GM12873 (cell line): ENCODE data around the gene NAP1L4.

Source experiments
- TF ChIP-seq, protein P1 (sequence below): IDR thresholded peaks from 2 replicates; pipeline ENCODE4 v1.5.1; 2012; ENCODE audit warnings: low read depth, mild to moderate bottlenecking, moderate library complexity, low read length, control low read depth; ENCODE audit not compliant: insufficient read depth; ENCODE audit errors: missing control alignments

The NAP1L4 gene

DNA sequence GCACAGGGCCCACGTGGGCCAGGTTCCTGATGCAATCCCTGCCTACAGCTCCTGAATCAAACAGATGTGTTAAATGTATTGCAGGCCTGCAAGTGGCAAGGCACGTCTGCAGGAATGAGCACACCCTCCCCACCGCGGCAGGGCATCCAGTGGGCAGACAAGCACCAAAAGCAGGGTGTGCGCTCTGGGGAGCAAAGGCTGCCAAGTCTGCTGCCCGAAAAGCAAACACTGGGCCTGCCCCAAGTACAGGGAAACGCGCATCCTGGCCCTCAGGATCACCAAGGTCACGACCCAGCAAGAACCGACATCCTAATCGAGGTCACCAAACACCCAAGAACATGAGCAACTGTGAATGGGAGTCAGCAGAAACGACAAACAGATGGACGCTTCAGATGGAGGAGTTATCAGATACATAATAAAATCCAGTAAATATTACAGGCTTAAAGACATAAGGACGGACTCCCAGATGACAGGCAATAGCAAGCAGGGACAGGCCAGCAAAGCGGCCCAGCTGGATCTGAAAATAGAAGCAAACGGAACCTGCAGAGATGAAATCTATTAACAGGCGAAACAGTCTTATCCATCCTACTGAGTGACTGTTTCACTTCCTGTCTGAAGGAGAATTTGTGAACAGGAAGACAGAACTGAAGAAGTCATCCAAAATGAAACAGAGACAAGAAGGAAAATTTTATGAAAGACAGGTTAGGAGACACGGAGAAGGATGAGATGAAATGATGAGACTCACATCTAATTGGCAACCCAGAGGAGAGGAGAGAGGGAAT, 38.4 kb upstream of the NAP1L4 start:
- TF ChIP-seq, protein P1, sequence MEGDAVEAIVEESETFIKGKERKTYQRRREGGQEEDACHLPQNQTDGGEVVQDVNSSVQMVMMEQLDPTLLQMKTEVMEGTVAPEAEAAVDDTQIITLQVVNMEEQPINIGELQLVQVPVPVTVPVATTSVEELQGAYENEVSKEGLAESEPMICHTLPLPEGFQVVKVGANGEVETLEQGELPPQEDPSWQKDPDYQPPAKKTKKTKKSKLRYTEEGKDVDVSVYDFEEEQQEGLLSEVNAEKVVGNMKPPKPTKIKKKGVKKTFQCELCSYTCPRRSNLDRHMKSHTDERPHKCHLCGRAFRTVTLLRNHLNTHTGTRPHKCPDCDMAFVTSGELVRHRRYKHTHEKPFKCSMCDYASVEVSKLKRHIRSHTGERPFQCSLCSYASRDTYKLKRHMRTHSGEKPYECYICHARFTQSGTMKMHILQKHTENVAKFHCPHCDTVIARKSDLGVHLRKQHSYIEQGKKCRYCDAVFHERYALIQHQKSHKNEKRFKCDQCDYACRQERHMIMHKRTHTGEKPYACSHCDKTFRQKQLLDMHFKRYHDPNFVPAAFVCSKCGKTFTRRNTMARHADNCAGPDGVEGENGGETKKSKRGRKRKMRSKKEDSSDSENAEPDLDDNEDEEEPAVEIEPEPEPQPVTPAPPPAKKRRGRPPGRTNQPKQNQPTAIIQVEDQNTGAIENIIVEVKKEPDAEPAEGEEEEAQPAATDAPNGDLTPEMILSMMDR: no peak

DNA sequence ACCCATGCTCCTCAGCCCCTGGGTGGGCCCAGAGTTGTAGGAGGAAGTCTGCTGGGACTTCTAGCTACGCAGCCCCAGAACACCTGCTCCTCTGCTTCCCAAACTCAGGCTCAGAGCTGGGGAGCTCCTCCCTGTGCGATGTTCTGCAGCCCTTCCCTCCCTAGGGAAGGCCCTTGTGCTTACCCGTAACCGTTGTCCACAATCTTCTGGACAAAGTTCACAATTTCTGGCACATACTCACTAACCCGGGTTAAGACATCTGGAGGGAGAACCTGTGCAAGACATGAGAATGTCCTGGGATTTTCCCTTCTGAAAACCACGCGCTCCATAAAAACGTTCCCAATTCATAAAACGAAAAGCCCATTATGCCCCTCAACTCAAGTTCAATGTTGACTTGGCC, 36.7 kb upstream of the NAP1L4 start:
- TF ChIP-seq, protein P1: no peak

DNA sequence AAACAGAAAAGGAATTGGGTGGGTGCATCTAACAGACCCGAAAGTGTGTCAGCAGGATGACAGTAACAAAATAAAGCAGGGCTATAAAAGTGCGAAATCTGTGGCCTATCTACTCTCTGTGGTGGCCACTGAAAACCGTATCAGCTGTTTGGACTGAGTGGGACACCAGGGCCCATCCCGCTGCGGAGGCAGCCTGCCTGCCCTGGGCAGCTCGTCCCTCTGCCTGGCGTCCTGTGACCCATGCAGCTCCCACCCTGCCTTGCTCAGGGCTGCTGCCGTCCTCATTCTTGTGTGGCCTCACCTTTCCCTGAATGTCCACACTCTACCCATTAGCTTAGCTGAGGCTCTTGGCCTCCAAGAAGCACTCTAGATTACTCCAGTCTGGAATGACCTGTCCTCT, 34.7 kb upstream of the NAP1L4 start:
- TF ChIP-seq, protein P1: no peak

DNA sequence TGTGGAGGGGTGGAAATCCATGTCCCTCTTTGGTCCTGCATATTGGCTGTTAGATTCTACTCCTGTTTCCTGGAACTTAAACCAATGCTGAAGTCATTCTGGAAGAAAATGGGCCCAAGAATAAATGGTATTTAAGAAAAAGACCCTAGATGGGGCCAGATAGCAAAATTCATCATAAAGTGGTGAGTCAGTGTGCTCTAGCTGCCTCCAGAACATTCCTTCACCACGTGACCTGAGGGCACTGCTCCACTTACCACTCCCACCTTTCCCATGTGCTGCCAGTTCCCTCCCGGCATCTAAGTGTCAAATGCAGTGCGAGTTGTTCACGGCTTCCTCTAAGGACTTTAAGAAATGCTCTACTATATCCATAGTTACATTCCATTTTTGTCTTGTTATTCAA, 30.9 kb upstream of the NAP1L4 start:
- TF ChIP-seq, protein P1: no peak

DNA sequence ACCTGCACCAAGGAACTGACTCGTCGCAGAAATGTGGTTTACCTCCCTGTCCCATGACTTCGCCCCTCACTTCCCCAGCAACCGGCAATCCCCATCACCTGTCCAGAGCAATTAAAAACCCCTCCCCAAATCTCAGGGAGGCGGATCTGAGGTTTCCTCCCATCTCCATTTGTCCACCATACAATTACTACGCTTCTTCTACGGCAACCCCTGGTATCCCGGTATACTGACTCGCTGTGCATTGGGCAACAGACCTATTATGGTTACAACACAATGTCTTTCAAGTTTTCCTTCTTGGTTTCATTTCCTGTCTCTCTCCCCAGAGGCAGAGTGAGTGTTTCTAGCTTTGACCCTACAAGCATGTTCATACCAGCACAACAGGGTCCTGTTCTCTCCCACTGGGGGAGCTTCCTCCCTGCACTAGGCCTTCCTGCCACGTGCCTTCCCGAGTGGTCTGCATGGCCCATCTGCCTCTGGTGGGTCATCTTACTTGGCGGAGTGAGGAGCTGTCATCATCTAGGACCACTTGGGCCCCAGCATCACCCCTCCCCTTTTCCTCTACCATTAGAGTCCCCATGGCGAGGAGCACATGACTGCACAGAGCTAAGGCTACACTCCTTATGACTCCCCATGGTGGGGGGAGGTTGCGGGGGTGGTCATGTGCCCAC, 30.3 kb upstream of the NAP1L4 start:
- TF ChIP-seq, protein P1: no peak

DNA sequence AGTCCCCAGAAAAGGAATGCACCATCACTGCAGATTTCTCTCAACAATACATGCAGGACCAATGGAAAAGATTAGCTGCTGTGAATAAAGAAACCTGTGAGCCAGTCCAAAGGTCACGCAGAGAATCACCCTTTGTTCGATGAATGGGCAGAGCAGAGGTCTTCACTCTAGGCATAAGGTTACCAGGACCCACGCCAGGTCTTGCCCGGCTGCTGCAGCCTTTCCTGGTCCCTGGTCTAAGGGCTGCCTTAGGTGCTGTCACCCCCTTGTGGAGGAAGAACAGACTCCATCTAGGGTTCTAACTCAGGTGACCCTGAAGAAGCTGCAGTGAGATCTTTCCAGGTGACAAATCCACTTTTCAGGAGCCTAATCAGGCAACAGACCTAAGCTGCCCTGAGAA, 29.0 kb upstream of the NAP1L4 start:
- TF ChIP-seq, protein P1: peak; percentile 63

DNA sequence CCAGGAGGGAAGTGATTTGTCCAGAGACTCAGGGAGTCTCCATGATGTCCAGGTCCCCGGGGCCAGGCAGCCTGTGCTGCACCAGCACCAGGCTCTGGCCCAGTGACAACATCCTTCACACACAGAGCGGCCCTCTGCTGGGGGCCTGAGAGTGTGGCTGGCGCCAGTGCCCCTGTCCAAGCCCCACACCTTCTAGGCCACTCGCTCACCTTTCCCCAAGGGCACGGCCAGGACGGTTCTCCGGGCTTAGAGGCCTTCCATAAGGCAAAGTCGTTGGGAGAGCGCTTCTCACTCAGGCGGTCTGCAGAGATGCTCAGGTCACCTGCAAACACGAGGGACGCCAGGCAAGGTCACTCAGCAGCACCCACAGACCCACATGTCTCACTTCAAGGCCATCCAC, 27.9 kb upstream of the NAP1L4 start:
- TF ChIP-seq, protein P1: no peak
